Neural cell (in vitro differentiated cells): ENCODE measurements around the gene THADA.

Experiments used
- CTCF ChIP-seq: fragments of 450-650 bp; IDR thresholded peaks from 2 replicates; pipeline ENCODE4 v1.5.1; 2014; ENCODE audit warnings: antibody characterized with exemption, mild to moderate bottlenecking, moderate library complexity; ENCODE audit not compliant: poor library complexity, severe bottlenecking
- EZH2 ChIP-seq: fragments of 200-600, 300-800 bp; shearing (Covaris generic), sonication (generic); IDR thresholded peaks from 2 replicates; pipeline ENCODE4 v1.6.1; 2014; ENCODE audit warnings: antibody characterized with exemption, low read length, borderline replicate concordance, mild to moderate bottlenecking; ENCODE audit not compliant: insufficient read depth, poor library complexity, severe bottlenecking
- REST ChIP-seq: IDR thresholded peaks from 2 replicates; pipeline ENCODE4 v1.6.1; 2012; ENCODE audit warnings: borderline replicate concordance

GRCh38 chr2:43556256-43556655 is 39.6 kb downstream of the THADA start:
- TF ChIP-seq EZH2: no peak
- TF ChIP-seq CTCF: no peak
- TF ChIP-seq REST: no peak
